ENCODE measurements around the gene TP53TG5.

DNA sequence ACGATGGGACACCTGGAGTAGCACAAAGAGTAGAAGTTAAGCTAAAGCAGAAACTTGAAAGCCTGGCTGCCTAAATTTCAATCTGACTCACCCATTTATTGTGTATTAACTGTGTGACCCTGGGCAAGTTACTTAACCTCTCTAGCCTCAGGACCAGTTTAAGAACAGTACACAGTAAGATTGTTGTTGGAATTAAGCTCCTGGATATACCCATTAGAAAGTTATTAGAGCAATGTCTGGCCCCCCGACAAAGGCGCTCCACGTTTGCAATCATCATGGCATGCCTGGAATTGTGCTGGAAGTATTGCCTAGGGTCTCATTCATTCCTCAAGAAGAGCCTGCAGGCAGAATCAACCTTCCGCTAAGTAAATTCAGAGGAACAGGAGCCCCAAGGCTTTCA is 31.3 kb downstream of the TP53TG5 start:
- TF ChIP-seq, protein P1, sequence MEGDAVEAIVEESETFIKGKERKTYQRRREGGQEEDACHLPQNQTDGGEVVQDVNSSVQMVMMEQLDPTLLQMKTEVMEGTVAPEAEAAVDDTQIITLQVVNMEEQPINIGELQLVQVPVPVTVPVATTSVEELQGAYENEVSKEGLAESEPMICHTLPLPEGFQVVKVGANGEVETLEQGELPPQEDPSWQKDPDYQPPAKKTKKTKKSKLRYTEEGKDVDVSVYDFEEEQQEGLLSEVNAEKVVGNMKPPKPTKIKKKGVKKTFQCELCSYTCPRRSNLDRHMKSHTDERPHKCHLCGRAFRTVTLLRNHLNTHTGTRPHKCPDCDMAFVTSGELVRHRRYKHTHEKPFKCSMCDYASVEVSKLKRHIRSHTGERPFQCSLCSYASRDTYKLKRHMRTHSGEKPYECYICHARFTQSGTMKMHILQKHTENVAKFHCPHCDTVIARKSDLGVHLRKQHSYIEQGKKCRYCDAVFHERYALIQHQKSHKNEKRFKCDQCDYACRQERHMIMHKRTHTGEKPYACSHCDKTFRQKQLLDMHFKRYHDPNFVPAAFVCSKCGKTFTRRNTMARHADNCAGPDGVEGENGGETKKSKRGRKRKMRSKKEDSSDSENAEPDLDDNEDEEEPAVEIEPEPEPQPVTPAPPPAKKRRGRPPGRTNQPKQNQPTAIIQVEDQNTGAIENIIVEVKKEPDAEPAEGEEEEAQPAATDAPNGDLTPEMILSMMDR (IDR thresholded peaks at IDR 0.05), result no peak
- TF ChIP-seq POLR2A (IDR thresholded peaks at IDR 0.05), result no peak

Data from breast epithelium (tissue), 3 donors.